HG03342 (cell line): ENCODE measurements around the gene ZW10.
"Not testable (repeated sequence)": the region's sequence is repeated elsewhere in the genome, so short reads cannot be mapped to it uniquely, and the experiment has no call there.

Experiments
- ATAC-seq: cut with Tn5 transposase; IDR thresholded peaks from one replicate; pipeline ENCODE4 v1.9.1; 2021; ENCODE audit warnings: mild to moderate bottlenecking, moderate library complexity; ENCODE audit not compliant: unreplicated experiment

ZW10 gene

GRCh38 chr11:113773416-113774173 lies at the start of gene ZW10:
TSS of gene ZW10 (minus strand) at chr11:113773692. CDS start at chr11:113773666, 26 bp downstream.
- peak; percentile 98 for ATAC-seq

- no peak for ATAC-seq
Observed at GRCh38 chr11:113818426-113818825, 44.9 kb upstream of the ZW10 start.

GRCh38 chr11:113817626-113818025 lies 44.1 kb upstream of the ZW10 start:
- ATAC-seq = no peak

- ATAC-seq = no peak
Observed at GRCh38 chr11:113817162-113817561, 43.7 kb upstream of the ZW10 start.

- no peak for ATAC-seq
Observed at GRCh38 chr11:113814181-113814580, 40.7 kb upstream of the ZW10 start.

- no peak for ATAC-seq
Observed at GRCh38 chr11:113808931-113809330, 35.4 kb upstream of the ZW10 start.

GRCh38 chr11:113806406-113806805 lies 32.9 kb upstream of the ZW10 start:
- no peak for ATAC-seq

- ATAC-seq = no peak
Observed at GRCh38 chr11:113805640-113806039, 32.1 kb upstream of the ZW10 start.

GRCh38 chr11:113802621-113803020 lies 29.1 kb upstream of the ZW10 start:
- no peak for ATAC-seq

- no peak for ATAC-seq
Observed at GRCh38 chr11:113796663-113797259, 23.3 kb upstream of the ZW10 start.

- no peak for ATAC-seq
Observed at GRCh38 chr11:113789675-113790320, 16.3 kb upstream of the ZW10 start.

- ATAC-seq = not testable (repeated sequence)
Observed at GRCh38 chr11:113789016-113789415, 15.5 kb upstream of the ZW10 start.

GRCh38 chr11:113782134-113782533 lies 8.6 kb upstream of the ZW10 start:
- ATAC-seq = no peak

- no peak for ATAC-seq
Observed at GRCh38 chr11:113781682-113782081, 8.2 kb upstream of the ZW10 start.

GRCh38 chr11:113779496-113779895 lies 6.0 kb upstream of the ZW10 start, which contains the start of gene CLDN25:
TSS of gene CLDN25 (plus strand) at chr11:113779796. CDS start at chr11:113779796, 0 bp downstream.
- ATAC-seq = no peak

- ATAC-seq = no peak
Observed at GRCh38 chr11:113778111-113778910, 4.8 kb upstream of the ZW10 start.

GRCh38 chr11:113774174-113774503 lies 647 bp upstream of the ZW10 start:
- no peak for ATAC-seq

- ATAC-seq = no peak
Observed at GRCh38 chr11:113773092-113773415, 438 bp downstream of the ZW10 start.

GRCh38 chr11:113771964-113772363 lies 1.5 kb downstream of the ZW10 start:
- ATAC-seq = no peak

GRCh38 chr11:113764527-113765219 lies 8.8 kb downstream of the ZW10 start:
- no peak for ATAC-seq

GRCh38 chr11:113763040-113763439 lies 10.5 kb downstream of the ZW10 start:
- not testable (repeated sequence) for ATAC-seq
